Measurements from ENCODE around the gene NUAK1. TPM values are rescaled to one million over a fixed set of nuclear protein-coding genes. Genes with fewer than 3 reads are reported as not detected.

Gene NUAK1
- total and polyA plus RNA-seq, 7 donors: 7.0 to 102 (median 21.8) TPM

- no peak overlapping the region for H3K27ac ChIP-seq
- H3K9me3 ChIP-seq: no peaks in the 10 kb centered on the region
- DNase-seq: no peak
- no peak for ATAC-seq
- H3K36me3 ChIP-seq (ENCODE audit: insufficient read depth in 1 of 2, low read depth in 1 of 2): no peaks in the 10 kb centered on the region
- peaks cover 4% of the 10 kb centered on the region for H3K4me1 ChIP-seq
- intact Hi-C loops (cut with DNase I): loop anchor here in 1 of 2 donors (5.0 kb wide), 2 partner anchors 87 to 97 kb away; partner anchors contain the start of gene NUAK1
- no peak for TF ChIP-seq CTCF (IDR thresholded peaks at IDR 0.05)
- no peak overlapping the region for H3K4me3 ChIP-seq
- 86 to 93% (median 93%) methylated on average over 2 of the region's 2 CpGs for WGBS, 3 donors
- no peaks in the 10 kb centered on the region for H3K27me3 ChIP-seq (ENCODE audit: insufficient read depth in 3 of 3, low read length in 2 of 3)
Observed at GRCh38 chr12:106039646-106040404, 98.9 kb downstream of the NUAK1 start.

- H3K27me3 ChIP-seq (ENCODE audit: insufficient read depth in 3 of 3, low read length in 2 of 3): no peaks in the 10 kb centered on the region
- peaks cover 4% of the 10 kb centered on the region for H3K4me1 ChIP-seq
- H3K27ac ChIP-seq: no peak overlapping the region
- ATAC-seq (peak; percentile 80 to 96 (median 94)), DNase-seq (peak; percentile 28 to 71)
- intact Hi-C loops (cut with DNase I): loop anchor here in 1 of 2 donors (5.0 kb wide), 1 partner anchor 98 kb away; the partner anchor contains the start of gene NUAK1
- H3K9me3 ChIP-seq: no peaks in the 10 kb centered on the region
- H3K4me3 ChIP-seq: no peak overlapping the region
- no peak for TF ChIP-seq CTCF (IDR thresholded peaks at IDR 0.05)
- H3K36me3 ChIP-seq (ENCODE audit: insufficient read depth in 1 of 2, low read depth in 1 of 2): no peaks in the 10 kb centered on the region
- WGBS, 3 donors: 35 to 44% (median 36%) methylated on average over 6 of the region's 6 CpGs
Observed at GRCh38 chr12:106039242-106039641, 99.5 kb downstream of the NUAK1 start.

- no peak for TF ChIP-seq CTCF (IDR thresholded peaks at IDR 0.05)
- Histone ChIP-seq H3K4me3 (no peak overlapping the region), H3K9me3 (no peaks in the 10 kb centered on the region), H3K27me3 (ENCODE audit: insufficient read depth in 3 of 3, low read length in 2 of 3) (no peaks in the 10 kb centered on the region), H3K4me1 (peaks cover 4% of the 10 kb centered on the region), H3K36me3 (ENCODE audit: insufficient read depth in 1 of 2, low read depth in 1 of 2) (no peaks in the 10 kb centered on the region), H3K27ac (no peak overlapping the region)
- DNase-seq: no peak
- intact Hi-C loops (cut with DNase I): loop anchor here in 1 of 2 donors (5.0 kb wide), 1 partner anchor 100 kb away; the partner anchor contains the start of gene NUAK1
- WGBS, 3 donors: 60 to 70% (median 61%) methylated on average over 4 of the region's 4 CpGs
- no peak for ATAC-seq
Observed at GRCh38 chr12:106037524-106038298, 101.0 kb downstream of the NUAK1 start.

GRCh38 chr12:106035421-106035820 is 103.3 kb downstream of the NUAK1 start:
- Histone ChIP-seq H3K9me3 (no peaks in the 10 kb centered on the region), H3K36me3 (ENCODE audit: insufficient read depth in 1 of 2, low read depth in 1 of 2) (no peaks in the 10 kb centered on the region), H3K4me3 (no peak overlapping the region), H3K27ac (no peak overlapping the region), H3K27me3 (ENCODE audit: insufficient read depth in 3 of 3, low read length in 2 of 3) (no peaks in the 10 kb centered on the region), H3K4me1 (peaks cover 4% of the 10 kb centered on the region)
- DNase-seq (no peak), ATAC-seq (no peak)
- TF ChIP-seq CTCF (IDR thresholded peaks at IDR 0.05): no peak
- intact Hi-C loops (cut with DNase I): loop anchor here in 1 of 2 donors (5.0 kb wide), 1 partner anchor 102 kb away; the partner anchor contains the start of gene NUAK1
- WGBS, 3 donors: 84 to 90% (median 90%) methylated on average over 5 of the region's 5 CpGs
